Measurements from ENCODE around the gene PCAT6. TPM values are rescaled to one million over a fixed set of nuclear protein-coding genes. Genes with fewer than 3 reads are reported as not detected.

Gene PCAT6
- polyA plus RNA-seq, 2 of the 4 experiments (the other 2 are of a cell fraction) = 2.3 to 2.4 TPM

DNA sequence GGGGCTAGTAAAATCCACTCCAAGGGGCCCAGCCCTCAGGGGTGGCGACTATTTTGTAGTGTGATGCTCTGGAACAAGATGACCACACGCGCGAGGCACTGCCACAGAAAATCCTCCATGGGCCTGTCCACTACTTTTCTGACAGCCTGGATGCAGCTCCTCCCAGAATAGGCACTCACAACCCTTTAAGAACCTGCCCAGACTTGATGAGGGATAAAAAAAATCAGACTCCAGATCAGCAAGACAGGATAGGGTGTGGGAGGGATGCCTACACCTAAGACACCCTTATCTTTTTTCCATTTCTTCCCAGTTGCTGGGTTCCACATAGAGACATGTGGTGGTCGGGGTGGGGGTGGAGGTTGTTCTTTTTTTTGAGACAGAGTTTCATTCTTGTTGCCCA, 33.5 kb downstream of the PCAT6 start (continued):
- TF ChIP-seq CHD4 (IDR thresholded peaks at IDR 0.05; ENCODE audit: borderline replicate concordance) = no peak

DNA sequence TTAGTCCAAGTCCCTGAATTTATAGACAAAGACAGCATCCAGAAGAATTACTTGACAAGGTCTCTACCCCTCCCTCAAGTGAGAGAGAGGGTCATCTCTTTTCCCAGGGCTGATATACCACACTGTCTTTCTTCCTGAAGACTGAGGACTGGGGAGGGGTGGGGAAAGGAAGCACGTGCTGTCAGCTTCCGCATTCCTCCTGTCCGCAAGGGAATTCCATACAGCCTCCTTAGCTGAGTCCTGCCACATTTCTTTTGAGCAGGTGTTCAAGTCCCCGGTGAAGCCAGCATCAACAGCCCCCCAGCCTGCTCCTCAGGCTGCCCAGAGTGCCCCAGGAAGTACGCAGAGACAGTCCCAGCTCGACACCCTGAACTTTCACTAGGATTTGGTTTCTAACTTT, 34.2 kb downstream of the PCAT6 start:
- ChIA-PET POLR2A (interaction anchor here (1.2 kb wide), 1 partner anchor 34 kb away, joined by 3 read pairs; the partner anchor contains the start of gene PCAT6), CTCF (interaction anchor here (0.9 kb wide), 1 partner anchor 16 kb away, joined by 3 read pairs; no protein-coding TSS in a partner anchor)
- no peaks in the 10 kb centered on the region for H3K9me3 ChIP-seq
- DNase-seq (ENCODE audit: low read depth in 1 of 2, low spot score in 1 of 2) (no peak), FAIRE-seq (no peak), ATAC-seq (no peak)
- H3K4me3 ChIP-seq = no peak overlapping the region
- no peak for TF ChIP-seq CEBPB (IDR thresholded peaks at IDR 0.05)
- TF ChIP-seq HOXA7 (CRISPR knock-in tag; IDR thresholded peaks at IDR 0.05) = no peak
- TF ChIP-seq NPAS2 (CRISPR knock-in tag; IDR thresholded peaks at IDR 0.05; ENCODE audit: borderline replicate concordance) = no peak
- no peak for TF ChIP-seq EP300 (IDR thresholded peaks at IDR 0.05)
- TF ChIP-seq, protein P1, sequence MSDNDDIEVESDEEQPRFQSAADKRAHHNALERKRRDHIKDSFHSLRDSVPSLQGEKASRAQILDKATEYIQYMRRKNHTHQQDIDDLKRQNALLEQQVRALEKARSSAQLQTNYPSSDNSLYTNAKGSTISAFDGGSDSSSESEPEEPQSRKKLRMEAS (IDR thresholded peaks at IDR 0.05) = no peak
- TF ChIP-seq CHD4 (IDR thresholded peaks at IDR 0.05; ENCODE audit: borderline replicate concordance) = no peak
- TF ChIP-seq MAFK (IDR thresholded peaks at IDR 0.05; ENCODE audit: partially characterized antibody) = no peak
- no peak for TF ChIP-seq RAD21 (conservative IDR thresholded peaks at IDR 0.05 in 1 of 2, IDR thresholded peaks at IDR 0.05 in 1 of 2)
- no peak for TF ChIP-seq MAZ (IDR thresholded peaks at IDR 0.05; ENCODE audit: borderline replicate concordance, low read depth, low read length)
- TF ChIP-seq, protein P2, sequence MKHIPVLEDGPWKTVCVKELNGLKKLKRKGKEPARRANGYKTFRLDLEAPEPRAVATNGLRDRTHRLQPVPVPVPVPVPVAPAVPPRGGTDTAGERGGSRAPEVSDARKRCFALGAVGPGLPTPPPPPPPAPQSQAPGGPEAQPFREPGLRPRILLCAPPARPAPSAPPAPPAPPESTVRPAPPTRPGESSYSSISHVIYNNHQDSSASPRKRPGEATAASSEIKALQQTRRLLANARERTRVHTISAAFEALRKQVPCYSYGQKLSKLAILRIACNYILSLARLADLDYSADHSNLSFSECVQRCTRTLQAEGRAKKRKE (CRISPR knock-in tag; IDR thresholded peaks at IDR 0.05; ENCODE audit: low read depth) = no peak
- TF ChIP-seq, protein P3, sequence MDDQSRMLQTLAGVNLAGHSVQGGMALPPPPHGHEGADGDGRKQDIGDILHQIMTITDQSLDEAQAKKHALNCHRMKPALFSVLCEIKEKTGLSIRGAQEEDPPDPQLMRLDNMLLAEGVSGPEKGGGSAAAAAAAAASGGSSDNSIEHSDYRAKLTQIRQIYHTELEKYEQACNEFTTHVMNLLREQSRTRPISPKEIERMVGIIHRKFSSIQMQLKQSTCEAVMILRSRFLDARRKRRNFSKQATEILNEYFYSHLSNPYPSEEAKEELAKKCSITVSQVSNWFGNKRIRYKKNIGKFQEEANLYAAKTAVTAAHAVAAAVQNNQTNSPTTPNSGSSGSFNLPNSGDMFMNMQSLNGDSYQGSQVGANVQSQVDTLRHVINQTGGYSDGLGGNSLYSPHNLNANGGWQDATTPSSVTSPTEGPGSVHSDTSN (IDR thresholded peaks at IDR 0.05) = no peak
- H3K4me2 ChIP-seq = no peak overlapping the region
- 79% methylated on average over 6 of the region's 6 CpGs for WGBS (ENCODE audit: missing lambda C conversion rate)
- H3K27ac ChIP-seq = no peak overlapping the region
- H3K4me1 ChIP-seq = no peaks in the 10 kb centered on the region

DNA sequence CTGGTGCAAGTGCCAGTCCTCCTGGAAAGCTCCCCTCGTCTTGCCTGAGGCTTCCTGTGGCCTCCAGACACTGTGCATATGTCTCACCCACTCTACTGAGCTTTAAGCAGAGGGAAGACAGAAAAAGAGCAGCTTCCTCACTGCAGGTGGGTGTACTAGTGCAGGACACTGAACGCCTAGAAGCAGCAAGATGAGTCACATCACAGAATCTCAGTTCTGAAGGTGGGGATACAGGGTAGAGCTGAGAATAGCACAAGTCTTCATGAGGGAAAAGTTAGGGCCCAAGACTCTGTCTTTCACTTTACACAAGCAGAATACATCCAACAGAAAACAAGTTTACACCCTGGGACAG, 37.4 kb downstream of the PCAT6 start:
- POLR2A ChIA-PET = no interaction called here
- FAIRE-seq = no peak

More for the DNA sequence above, 37.4 kb downstream of the PCAT6 start:
- ATAC-seq (no peak), DNase-seq (ENCODE audit: low read depth in 1 of 2, low spot score in 1 of 2) (no peak)
- Histone ChIP-seq H3K27ac (no peak overlapping the region), H3K4me2 (no peak overlapping the region), H3K4me1 (no peaks in the 10 kb centered on the region), H3K9me3 (no peaks in the 10 kb centered on the region), H3K4me3 (no peak overlapping the region)
- CTCF ChIA-PET = interaction anchor here (0.6 to 1.0 kb wide), 3 partner anchors 13 to 96 kb away, joined by 3 read pairs; no protein-coding TSS in a partner anchor
- 26% methylated on average over 2 of the region's 2 CpGs for WGBS (ENCODE audit: missing lambda C conversion rate)
- TF ChIP-seq CEBPB (IDR thresholded peaks at IDR 0.05) = no peak
- no peak for TF ChIP-seq TFCP2L1 (CRISPR knock-in tag; IDR thresholded peaks at IDR 0.05)
- TF ChIP-seq ZC3H11A (IDR thresholded peaks at IDR 0.05) = no peak
- no peak for TF ChIP-seq FOSB (CRISPR knock-in tag; IDR thresholded peaks at IDR 0.05)
- no peak for TF ChIP-seq JUN (IDR thresholded peaks at IDR 0.05)
- no peak for TF ChIP-seq ESRRA (IDR thresholded peaks at IDR 0.05; ENCODE audit: borderline replicate concordance, low read length)
- TF ChIP-seq SREBF2 (IDR thresholded peaks at IDR 0.05) = no peak
- TF ChIP-seq EHF (CRISPR knock-in tag; IDR thresholded peaks at IDR 0.05) = no peak
- TF ChIP-seq, protein P4, sequence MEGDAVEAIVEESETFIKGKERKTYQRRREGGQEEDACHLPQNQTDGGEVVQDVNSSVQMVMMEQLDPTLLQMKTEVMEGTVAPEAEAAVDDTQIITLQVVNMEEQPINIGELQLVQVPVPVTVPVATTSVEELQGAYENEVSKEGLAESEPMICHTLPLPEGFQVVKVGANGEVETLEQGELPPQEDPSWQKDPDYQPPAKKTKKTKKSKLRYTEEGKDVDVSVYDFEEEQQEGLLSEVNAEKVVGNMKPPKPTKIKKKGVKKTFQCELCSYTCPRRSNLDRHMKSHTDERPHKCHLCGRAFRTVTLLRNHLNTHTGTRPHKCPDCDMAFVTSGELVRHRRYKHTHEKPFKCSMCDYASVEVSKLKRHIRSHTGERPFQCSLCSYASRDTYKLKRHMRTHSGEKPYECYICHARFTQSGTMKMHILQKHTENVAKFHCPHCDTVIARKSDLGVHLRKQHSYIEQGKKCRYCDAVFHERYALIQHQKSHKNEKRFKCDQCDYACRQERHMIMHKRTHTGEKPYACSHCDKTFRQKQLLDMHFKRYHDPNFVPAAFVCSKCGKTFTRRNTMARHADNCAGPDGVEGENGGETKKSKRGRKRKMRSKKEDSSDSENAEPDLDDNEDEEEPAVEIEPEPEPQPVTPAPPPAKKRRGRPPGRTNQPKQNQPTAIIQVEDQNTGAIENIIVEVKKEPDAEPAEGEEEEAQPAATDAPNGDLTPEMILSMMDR (IDR thresholded peaks at IDR 0.05) = no peak
- no peak for TF ChIP-seq BHLHE40 (IDR thresholded peaks at IDR 0.05; ENCODE audit: low read depth, low read length)
- TF ChIP-seq, protein P2 (CRISPR knock-in tag; IDR thresholded peaks at IDR 0.05; ENCODE audit: low read depth) = no peak
- no peak for TF ChIP-seq NPAS2 (CRISPR knock-in tag; IDR thresholded peaks at IDR 0.05; ENCODE audit: borderline replicate concordance)
- TF ChIP-seq KDM5A (IDR thresholded peaks at IDR 0.05) = no peak
- TF ChIP-seq CBX8 (IDR thresholded peaks at IDR 0.05) = no peak
- TF ChIP-seq, protein P5, sequence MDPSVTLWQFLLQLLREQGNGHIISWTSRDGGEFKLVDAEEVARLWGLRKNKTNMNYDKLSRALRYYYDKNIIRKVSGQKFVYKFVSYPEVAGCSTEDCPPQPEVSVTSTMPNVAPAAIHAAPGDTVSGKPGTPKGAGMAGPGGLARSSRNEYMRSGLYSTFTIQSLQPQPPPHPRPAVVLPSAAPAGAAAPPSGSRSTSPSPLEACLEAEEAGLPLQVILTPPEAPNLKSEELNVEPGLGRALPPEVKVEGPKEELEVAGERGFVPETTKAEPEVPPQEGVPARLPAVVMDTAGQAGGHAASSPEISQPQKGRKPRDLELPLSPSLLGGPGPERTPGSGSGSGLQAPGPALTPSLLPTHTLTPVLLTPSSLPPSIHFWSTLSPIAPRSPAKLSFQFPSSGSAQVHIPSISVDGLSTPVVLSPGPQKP (IDR thresholded peaks at IDR 0.05; ENCODE audit: low read depth, low read length) = no peak
- TF ChIP-seq, protein P6, sequence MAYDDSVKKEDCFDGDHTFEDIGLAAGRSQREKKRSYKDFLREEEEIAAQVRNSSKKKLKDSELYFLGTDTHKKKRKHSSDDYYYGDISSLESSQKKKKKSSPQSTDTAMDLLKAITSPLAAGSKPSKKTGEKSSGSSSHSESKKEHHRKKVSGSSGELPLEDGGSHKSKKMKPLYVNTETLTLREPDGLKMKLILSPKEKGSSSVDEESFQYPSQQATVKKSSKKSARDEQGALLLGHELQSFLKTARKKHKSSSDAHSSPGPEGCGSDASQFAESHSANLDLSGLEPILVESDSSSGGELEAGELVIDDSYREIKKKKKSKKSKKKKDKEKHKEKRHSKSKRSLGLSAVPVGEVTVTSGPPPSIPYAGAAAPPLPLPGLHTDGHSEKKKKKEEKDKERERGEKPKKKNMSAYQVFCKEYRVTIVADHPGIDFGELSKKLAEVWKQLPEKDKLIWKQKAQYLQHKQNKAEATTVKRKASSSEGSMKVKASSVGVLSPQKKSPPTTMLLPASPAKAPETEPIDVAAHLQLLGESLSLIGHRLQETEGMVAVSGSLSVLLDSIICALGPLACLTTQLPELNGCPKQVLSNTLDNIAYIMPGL (CRISPR knock-in tag; IDR thresholded peaks at IDR 0.05; ENCODE audit: borderline replicate concordance) = no peak
- no peak for TF ChIP-seq EHMT2 (IDR thresholded peaks at IDR 0.05; ENCODE audit: low read depth)
